ENCODE data around the gene KCTD8. TPM values are rescaled to one million over a fixed set of nuclear protein-coding genes. Genes with fewer than 3 reads are reported as not detected.
"Not testable (repeated sequence)": the region's sequence is repeated elsewhere in the genome, so short reads cannot be mapped to it uniquely, and the experiment has no call there.

The KCTD8 gene
- total RNA-seq, 1 donor from 2014 or later: 0.43 TPM

DNA sequence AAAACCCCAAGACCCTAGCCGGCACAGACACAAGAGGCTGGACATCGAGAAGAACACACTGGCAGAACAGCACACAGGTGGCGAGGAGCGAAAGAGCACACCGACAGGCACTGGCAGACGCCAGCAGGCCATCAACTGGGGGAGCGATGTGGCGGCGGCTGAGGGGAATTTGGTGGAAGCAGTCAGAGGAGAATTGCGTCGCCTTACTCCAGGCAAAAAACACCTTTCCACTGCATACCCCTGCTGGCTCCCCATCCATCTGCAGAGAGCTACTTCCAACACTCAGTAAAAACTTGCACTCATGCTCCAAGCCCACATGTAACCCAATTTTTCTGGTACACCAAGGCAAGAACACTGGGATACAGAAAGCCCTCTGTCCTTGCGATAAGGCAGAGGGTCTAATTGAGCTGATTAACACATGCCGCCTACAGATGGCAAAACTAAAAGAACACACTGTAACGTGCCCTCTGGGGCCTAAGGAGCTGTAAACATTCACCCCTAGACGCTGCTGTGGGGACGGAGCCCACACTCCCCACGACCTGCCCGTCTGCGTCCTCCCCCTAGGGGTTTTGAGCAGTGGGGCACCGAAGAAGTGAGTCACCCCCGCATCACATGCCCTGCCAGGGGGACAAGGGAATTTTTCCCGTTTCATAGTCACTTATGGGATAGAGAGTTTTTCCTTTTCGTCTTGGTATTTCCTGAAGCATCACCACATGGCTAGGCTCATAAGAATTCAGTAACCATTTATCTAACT lies 262.3 kb downstream of the KCTD8 start:
- Histone ChIP-seq H3K36me3 (no peaks in the 10 kb centered on the region), H3K9me3 (no peaks in the 10 kb centered on the region), H3K4me1 (no peaks in the 10 kb centered on the region), H3K27me3 (no peaks in the 10 kb centered on the region), H3K27ac (no peak overlapping the region), H3K4me3 (no peak overlapping the region)
- no peak for TF ChIP-seq CTCF (IDR thresholded peaks at IDR 0.05)
- no peak for DNase-seq (ENCODE audit: low spot score in 2 of 2)
- intact Hi-C loops (cut with DNase I): no loop called here

DNA sequence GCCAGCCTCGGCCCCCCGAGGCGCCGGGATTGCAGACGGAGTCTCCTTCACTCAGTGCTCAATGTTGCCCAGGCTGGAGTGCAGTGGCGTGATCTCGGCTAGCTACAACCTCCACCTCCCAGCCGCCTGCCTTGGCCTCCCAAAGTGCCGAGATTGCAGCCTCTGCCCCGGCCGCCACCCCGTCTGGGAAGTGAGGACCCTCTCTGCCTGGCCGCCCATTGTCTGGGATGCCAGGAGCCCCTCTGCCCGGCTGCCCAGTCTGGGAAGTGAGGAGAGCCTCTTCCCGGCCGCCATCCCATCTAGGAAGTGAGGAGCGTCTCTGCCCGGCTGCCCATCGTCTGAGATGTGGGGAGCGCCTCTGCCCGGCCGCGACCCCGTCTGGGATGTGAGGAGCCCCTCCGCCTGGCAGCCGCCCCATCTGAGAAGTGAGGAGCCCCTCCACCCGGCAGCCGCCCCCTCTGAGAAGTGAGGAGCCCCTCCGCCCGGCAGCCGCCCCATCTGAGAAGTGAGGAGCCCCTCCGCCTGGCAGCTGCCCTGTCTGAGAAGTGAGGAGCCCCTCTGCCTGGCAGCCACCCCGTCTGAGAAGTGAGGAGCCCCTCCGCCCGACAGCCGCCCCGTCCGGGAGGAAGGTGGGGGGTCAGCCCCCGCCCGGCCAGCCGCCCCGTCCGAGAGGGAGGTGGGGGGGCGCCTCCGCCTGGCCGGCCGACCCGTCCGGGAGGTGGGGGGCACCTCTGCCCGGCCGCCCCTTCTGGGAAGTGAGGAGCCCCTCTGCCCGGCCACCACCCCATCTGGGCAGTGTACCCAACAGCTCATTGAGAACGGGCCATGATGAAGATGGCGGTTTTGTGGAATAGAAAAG lies 266.9 kb downstream of the KCTD8 start:
- H3K27ac ChIP-seq; H3K27me3 ChIP-seq; H3K36me3 ChIP-seq; H3K9me3 ChIP-seq; H3K4me1 ChIP-seq; H3K4me3 ChIP-seq; DNase-seq (ENCODE audit: low spot score in 2 of 2); intact Hi-C loops (cut with DNase I): not testable (repeated sequence)

DNA sequence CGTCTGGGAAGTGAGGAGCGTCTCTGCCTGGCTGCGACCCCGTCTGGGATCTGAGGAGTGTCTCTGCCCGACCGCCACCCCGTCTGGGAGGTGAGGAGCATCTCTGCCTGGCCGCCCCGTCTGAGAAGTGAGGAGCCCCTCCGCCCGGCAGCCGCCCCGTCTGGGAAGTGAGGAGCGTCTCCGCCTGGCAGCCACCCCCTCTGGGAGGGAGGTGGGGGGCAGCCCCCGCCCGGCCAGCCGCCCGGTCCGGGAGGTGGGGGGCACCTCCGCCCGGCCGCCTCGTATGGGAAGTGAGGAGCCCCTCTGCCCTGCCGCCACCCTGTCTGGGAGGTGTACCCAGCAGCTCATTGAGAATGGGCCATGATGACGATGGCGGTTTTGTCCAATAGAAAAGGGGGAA lies 280.8 kb downstream of the KCTD8 start:
- H3K27ac ChIP-seq; intact Hi-C loops (cut with DNase I); H3K27me3 ChIP-seq; DNase-seq (ENCODE audit: low spot score in 2 of 2); H3K4me3 ChIP-seq; H3K36me3 ChIP-seq; H3K4me1 ChIP-seq; H3K9me3 ChIP-seq: not testable (repeated sequence)

GRCh38 chr4:44165938-44166337 lies 282.7 kb downstream of the KCTD8 start:
- no peak for DNase-seq (ENCODE audit: low spot score in 2 of 2)

GRCh38 chr4:44162538-44163270 lies 285.9 kb downstream of the KCTD8 start:
- no peak for TF ChIP-seq CTCF (IDR thresholded peaks at IDR 0.05)
- no peak for DNase-seq (ENCODE audit: low spot score in 2 of 2)
- intact Hi-C loops (cut with DNase I): no loop called here
- Histone ChIP-seq H3K27me3 (no peaks in the 10 kb centered on the region), H3K27ac (no peak overlapping the region), H3K4me3 (no peak overlapping the region), H3K9me3 (no peaks in the 10 kb centered on the region), H3K36me3 (no peaks in the 10 kb centered on the region), H3K4me1 (no peaks in the 10 kb centered on the region)

More at GRCh38 chr4:44165938-44166337, 282.7 kb downstream of the KCTD8 start:
- H3K4me3 ChIP-seq: no peak overlapping the region
- H3K27ac ChIP-seq: no peak overlapping the region
- H3K27me3 ChIP-seq: no peaks in the 10 kb centered on the region
- TF ChIP-seq CTCF (IDR thresholded peaks at IDR 0.05): no peak
- intact Hi-C loops (cut with DNase I): no loop called here
- no peaks in the 10 kb centered on the region for H3K4me1 ChIP-seq
- H3K9me3 ChIP-seq: no peaks in the 10 kb centered on the region
- no peaks in the 10 kb centered on the region for H3K36me3 ChIP-seq

GRCh38 chr4:44161756-44162155 lies 286.9 kb downstream of the KCTD8 start:
- H3K27me3 ChIP-seq: no peaks in the 10 kb centered on the region
- H3K4me3 ChIP-seq: no peak overlapping the region
- no peak for TF ChIP-seq CTCF (IDR thresholded peaks at IDR 0.05)
- H3K4me1 ChIP-seq: no peaks in the 10 kb centered on the region
- H3K36me3 ChIP-seq: no peaks in the 10 kb centered on the region
- H3K27ac ChIP-seq: no peak overlapping the region
- no peaks in the 10 kb centered on the region for H3K9me3 ChIP-seq
- intact Hi-C loops (cut with DNase I): no loop called here
- no peak for DNase-seq (ENCODE audit: low spot score in 2 of 2)
